ENCODE results near the gene ASB18. TPM values are rescaled to one million over a fixed set of nuclear protein-coding genes. Genes with fewer than 3 reads are reported as not detected.

Gene ASB18
- total RNA-seq, 1 experiment from 2014 or later, result not detected

- Mint-ChIP-seq H3K4me1 (no peaks in the 10 kb centered on the region), H3K9me3 (0 out of 2 replicates have a peak, but pooled peaks cover 2% of the 10 kb centered on the region), H3K4me3 (no peak overlapping the region), H3K27me3 (ENCODE audit: low read depth) (no peaks in the 10 kb centered on the region; the same call in 1 of the 2 replicates), H3K27ac (no peak overlapping the region), H3K36me3 (no peaks in the 10 kb centered on the region)
- DNase-seq (ENCODE audit: low spot score) (no peak), ATAC-seq (no peak)
- CTCF ChIA-PET, result no interaction called here
- no peak for TF ChIP-seq ZNF423 (CRISPR knock-in tag; IDR thresholded peaks at IDR 0.05)
- no peak for TF ChIP-seq ARID4B (CRISPR knock-in tag; IDR thresholded peaks at IDR 0.05; ENCODE audit: borderline replicate concordance)
- no peak for TF ChIP-seq PRRX2 (CRISPR knock-in tag; IDR thresholded peaks at IDR 0.05)
- no peak for TF ChIP-seq CBFB (CRISPR knock-in tag; IDR thresholded peaks at IDR 0.05; ENCODE audit: low read depth)
- TF ChIP-seq ZNF263 (CRISPR knock-in tag; IDR thresholded peaks at IDR 0.05; ENCODE audit: low read depth), result no peak
- no peak for TF ChIP-seq ZNF138 (CRISPR knock-in tag; conservative IDR thresholded peaks at IDR 0.05)
- no peak for TF ChIP-seq IRF2 (CRISPR knock-in tag; IDR thresholded peaks at IDR 0.05; ENCODE audit: borderline replicate concordance, low read depth)
- POLR2A ChIA-PET, result no interaction called here
Measured at GRCh38 chr2:236298924-236299475, 34.8 kb upstream of the ASB18 start.

- Mint-ChIP-seq H3K9me3 (0 out of 2 replicates have a peak, but pooled peaks cover 2% of the 10 kb centered on the region), H3K4me3 (no peak overlapping the region), H3K27ac (no peak overlapping the region), H3K36me3 (no peaks in the 10 kb centered on the region), H3K27me3 (ENCODE audit: low read depth) (no peaks in the 10 kb centered on the region), H3K4me1 (no peaks in the 10 kb centered on the region)
- no peak for ATAC-seq
- DNase-seq (ENCODE audit: low spot score), result no peak
- ChIA-PET POLR2A (no interaction called here), CTCF (interaction anchor here (0.6 kb wide), 1 partner anchor 215 kb away, joined by 3 read pairs; no protein-coding TSS in a partner anchor)
- TF ChIP-seq NR3C1 (CRISPR knock-in tag; conservative IDR thresholded peaks at IDR 0.05; ENCODE audit: low read depth), result no peak
- TF ChIP-seq USF1 (CRISPR knock-in tag; IDR thresholded peaks at IDR 0.05), result no peak
- no peak for TF ChIP-seq USF2 (CRISPR knock-in tag; IDR thresholded peaks at IDR 0.05)
- TF ChIP-seq ESRRA (CRISPR knock-in tag; IDR thresholded peaks at IDR 0.05; ENCODE audit: borderline replicate concordance), result no peak
- no peak for TF ChIP-seq NFYB (CRISPR knock-in tag; conservative IDR thresholded peaks at IDR 0.05; ENCODE audit: low read depth)
- TF ChIP-seq, protein P1, sequence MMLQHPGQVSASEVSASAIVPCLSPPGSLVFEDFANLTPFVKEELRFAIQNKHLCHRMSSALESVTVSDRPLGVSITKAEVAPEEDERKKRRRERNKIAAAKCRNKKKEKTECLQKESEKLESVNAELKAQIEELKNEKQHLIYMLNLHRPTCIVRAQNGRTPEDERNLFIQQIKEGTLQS (CRISPR knock-in tag; conservative IDR thresholded peaks at IDR 0.05), result no peak
- no peak for TF ChIP-seq MXD4 (CRISPR knock-in tag; IDR thresholded peaks at IDR 0.05; ENCODE audit: borderline replicate concordance)
- TF ChIP-seq, protein P2, sequence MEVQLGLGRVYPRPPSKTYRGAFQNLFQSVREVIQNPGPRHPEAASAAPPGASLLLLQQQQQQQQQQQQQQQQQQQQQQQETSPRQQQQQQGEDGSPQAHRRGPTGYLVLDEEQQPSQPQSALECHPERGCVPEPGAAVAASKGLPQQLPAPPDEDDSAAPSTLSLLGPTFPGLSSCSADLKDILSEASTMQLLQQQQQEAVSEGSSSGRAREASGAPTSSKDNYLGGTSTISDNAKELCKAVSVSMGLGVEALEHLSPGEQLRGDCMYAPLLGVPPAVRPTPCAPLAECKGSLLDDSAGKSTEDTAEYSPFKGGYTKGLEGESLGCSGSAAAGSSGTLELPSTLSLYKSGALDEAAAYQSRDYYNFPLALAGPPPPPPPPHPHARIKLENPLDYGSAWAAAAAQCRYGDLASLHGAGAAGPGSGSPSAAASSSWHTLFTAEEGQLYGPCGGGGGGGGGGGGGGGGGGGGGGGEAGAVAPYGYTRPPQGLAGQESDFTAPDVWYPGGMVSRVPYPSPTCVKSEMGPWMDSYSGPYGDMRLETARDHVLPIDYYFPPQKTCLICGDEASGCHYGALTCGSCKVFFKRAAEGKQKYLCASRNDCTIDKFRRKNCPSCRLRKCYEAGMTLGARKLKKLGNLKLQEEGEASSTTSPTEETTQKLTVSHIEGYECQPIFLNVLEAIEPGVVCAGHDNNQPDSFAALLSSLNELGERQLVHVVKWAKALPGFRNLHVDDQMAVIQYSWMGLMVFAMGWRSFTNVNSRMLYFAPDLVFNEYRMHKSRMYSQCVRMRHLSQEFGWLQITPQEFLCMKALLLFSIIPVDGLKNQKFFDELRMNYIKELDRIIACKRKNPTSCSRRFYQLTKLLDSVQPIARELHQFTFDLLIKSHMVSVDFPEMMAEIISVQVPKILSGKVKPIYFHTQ (CRISPR knock-in tag; IDR thresholded peaks at IDR 0.05), result no peak
- no peak for TF ChIP-seq ZNF263 (CRISPR knock-in tag; IDR thresholded peaks at IDR 0.05; ENCODE audit: low read depth)
- TF ChIP-seq FOXP4 (CRISPR knock-in tag; IDR thresholded peaks at IDR 0.05), result no peak
- TF ChIP-seq MAX (CRISPR knock-in tag; IDR thresholded peaks at IDR 0.05), result no peak
- no peak for TF ChIP-seq STAT6 (CRISPR knock-in tag; conservative IDR thresholded peaks at IDR 0.05; ENCODE audit: low read depth)
- TF ChIP-seq CREB1 (CRISPR knock-in tag; IDR thresholded peaks at IDR 0.05), result no peak
Measured at GRCh38 chr2:236295481-236295880, 31.3 kb upstream of the ASB18 start.

Data from WTC11 (cell line).